ENCODE measurements around the gene ENOX1.

Gene ENOX1

DNA sequence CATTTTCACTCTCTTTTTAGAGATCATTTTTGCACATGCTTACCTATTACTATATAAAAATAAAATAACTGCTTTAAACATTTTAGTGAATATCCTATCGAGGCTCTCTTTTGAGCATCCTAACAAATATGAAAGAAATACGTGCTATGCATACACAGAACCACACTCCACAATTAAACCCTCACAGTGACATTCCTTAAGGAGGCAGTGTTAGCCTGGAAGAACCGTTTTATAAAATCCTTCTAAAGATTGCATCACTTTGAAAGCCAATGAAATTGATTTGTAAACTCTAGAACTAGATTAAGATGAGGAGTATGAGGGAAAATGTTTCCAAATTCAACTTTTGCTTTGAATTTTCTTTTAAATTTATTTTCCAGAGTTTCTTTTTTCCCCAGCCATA lies 11.1 kb upstream of the ENOX1 start:
- TF ChIP-seq ZFX (IDR thresholded peaks at IDR 0.05; ENCODE audit: borderline replicate concordance): no peak
- TF ChIP-seq, protein P1, sequence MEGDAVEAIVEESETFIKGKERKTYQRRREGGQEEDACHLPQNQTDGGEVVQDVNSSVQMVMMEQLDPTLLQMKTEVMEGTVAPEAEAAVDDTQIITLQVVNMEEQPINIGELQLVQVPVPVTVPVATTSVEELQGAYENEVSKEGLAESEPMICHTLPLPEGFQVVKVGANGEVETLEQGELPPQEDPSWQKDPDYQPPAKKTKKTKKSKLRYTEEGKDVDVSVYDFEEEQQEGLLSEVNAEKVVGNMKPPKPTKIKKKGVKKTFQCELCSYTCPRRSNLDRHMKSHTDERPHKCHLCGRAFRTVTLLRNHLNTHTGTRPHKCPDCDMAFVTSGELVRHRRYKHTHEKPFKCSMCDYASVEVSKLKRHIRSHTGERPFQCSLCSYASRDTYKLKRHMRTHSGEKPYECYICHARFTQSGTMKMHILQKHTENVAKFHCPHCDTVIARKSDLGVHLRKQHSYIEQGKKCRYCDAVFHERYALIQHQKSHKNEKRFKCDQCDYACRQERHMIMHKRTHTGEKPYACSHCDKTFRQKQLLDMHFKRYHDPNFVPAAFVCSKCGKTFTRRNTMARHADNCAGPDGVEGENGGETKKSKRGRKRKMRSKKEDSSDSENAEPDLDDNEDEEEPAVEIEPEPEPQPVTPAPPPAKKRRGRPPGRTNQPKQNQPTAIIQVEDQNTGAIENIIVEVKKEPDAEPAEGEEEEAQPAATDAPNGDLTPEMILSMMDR (IDR thresholded peaks at IDR 0.05): no peak
- no peak overlapping the region for H3K27ac ChIP-seq

DNA sequence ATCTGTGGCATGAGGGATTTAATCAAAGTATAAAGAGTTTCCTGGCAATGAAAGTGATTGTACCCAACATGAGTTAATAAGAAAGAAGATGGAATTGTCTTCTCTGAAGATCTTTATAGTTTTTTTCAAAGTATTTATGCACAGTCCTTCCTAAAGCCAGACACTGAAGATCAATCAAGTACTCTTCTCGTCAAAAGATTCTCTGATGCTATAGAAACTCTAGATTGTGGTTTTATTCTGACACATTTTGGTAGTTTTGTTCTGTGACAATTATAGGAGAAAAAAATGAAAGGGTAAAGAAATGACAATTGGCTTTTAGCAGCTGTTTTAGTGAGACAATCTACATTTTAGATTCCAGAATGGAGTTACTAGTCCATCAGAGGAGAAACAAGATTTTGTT lies 10.4 kb upstream of the ENOX1 start:
- TF ChIP-seq, protein P1 (IDR thresholded peaks at IDR 0.05): no peak
- TF ChIP-seq ZFX (IDR thresholded peaks at IDR 0.05; ENCODE audit: borderline replicate concordance): no peak
- no peak overlapping the region for H3K27ac ChIP-seq

DNA sequence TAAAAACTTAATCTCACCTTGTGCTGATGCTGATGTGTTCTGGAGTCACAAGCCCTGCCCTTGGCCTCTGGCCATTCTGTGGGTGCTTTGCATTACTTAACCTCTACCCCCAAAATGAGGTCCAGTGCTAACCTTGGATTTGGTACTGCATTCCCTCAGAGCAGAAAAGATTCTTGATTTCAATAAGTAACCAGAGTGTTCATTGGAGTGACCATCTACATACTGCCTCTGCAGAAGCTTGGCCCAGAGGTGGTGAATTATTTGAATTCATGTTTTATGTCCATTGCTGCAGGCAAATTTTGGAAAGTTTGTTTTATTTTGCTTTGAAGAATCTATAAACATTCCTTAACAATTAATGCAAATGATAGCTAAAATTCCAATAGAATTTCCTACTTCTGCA lies 7.6 kb upstream of the ENOX1 start:
- H3K27ac ChIP-seq: no peak overlapping the region
- TF ChIP-seq, protein P1 (IDR thresholded peaks at IDR 0.05): no peak
- no peak for TF ChIP-seq ZFX (IDR thresholded peaks at IDR 0.05; ENCODE audit: borderline replicate concordance)

DNA sequence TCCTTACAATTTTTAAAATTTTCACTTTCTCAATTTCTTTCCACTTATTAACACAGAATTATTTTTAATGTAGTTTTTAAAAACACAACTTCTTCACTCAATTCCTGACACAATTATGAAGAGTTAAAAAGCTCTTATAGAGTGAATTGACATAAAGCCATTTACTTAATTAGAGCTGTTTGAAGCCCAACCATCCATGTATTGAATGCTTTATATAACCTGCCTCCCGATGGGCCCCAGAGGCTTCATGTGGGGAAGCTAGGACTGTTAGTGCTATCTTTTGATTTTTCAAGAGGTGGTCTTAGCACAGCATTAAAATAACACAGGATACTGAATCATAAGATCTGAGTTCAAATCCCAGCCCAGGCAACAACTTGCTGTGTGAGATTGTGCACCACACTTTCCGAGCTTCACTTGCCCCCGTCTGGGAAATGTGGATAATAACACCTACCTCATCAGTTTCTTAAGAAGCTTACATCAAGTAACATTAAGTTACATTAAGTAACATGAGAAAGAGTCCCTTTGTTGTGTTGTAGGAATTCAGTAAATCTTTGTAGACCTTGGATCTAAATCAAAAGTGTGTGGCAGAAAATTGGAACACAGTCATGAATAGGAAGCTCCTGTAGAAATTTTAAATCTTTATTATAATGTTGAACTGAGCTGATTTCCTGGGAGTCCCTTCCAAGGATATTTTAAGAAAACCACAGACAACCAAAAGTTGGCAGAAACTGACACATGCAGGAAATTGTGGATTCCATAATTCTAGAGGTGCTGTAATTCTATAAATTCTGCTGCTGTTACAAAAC lies 5.5 kb upstream of the ENOX1 start:
- TF ChIP-seq, protein P1 (IDR thresholded peaks at IDR 0.05): no peak
- no peak for TF ChIP-seq ZFX (IDR thresholded peaks at IDR 0.05; ENCODE audit: borderline replicate concordance)
- no peak overlapping the region for H3K27ac ChIP-seq

DNA sequence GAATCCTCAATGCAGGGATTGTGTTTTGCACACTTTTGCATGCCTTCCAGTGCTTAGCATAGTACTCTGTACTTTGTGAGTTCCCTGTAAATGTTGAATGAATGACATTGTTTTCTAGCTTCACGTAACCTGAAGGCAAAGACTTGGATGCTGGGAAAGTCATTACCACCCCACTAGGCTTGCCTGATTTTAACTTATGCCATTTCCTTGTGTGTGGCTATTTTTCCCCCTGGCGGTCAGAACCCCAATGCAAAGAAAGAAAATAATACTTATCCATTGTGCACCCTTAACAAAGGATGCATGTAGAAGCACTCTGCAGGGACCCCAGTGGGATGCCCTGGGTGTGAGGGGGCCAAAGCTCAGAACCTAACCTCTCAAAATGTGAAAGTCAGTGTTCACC lies 1.2 kb upstream of the ENOX1 start:
- H3K27ac ChIP-seq: peak overlapping the region; percentile 61; the same call in 1 of the 2 replicates
- no peak for TF ChIP-seq ZFX (IDR thresholded peaks at IDR 0.05; ENCODE audit: borderline replicate concordance)
- TF ChIP-seq, protein P1 (IDR thresholded peaks at IDR 0.05): no peak

DNA sequence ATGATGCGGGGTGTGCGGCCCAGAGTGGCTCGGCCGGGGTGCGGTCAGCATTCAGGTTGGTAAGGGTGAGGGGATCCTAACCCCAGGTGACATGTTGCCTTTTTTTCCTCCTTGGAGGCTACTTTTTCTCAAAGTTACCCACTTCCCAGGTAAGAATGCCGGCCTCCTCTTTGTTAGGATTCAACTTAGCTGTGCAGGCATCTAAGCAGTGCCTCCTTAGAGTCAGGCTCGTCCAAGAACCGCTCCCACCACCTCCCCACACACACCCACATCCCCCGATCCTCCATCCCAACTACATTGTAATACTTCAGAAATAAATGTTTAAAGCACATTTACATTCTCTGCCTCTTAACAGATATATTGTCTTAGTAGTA lies 733 bp upstream of the ENOX1 start:
- TF ChIP-seq, protein P1 (IDR thresholded peaks at IDR 0.05): no peak
- TF ChIP-seq ZFX (IDR thresholded peaks at IDR 0.05; ENCODE audit: borderline replicate concordance): no peak
- peak overlapping the region; percentile 61 for H3K27ac ChIP-seq

DNA sequence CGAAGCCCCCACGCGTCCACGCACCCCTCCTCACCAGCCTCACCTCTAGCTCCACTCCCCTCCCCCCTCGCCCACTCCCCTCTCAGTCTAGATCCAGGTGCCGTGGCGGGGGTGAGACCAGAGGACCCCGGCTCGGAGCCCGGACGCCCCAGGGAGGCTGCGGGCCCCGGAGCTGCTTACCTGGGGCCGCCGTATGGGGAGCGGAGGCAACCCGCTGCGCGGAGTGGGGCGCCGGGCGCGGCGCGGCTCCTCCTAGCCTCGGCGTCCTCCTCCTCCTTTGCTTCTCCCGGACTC lies 353 bp downstream of the ENOX1 start:
- peak overlapping the region; percentile 61 for H3K27ac ChIP-seq
- TF ChIP-seq, protein P1 (IDR thresholded peaks at IDR 0.05): no peak
